HG02571 (cell line): ENCODE results near the gene USP37.

Source experiments
- ATAC-seq: cut with Tn5 transposase; IDR thresholded peaks from one replicate; pipeline ENCODE4 v1.9.1; 2021; ENCODE audit warnings: mild to moderate bottlenecking, moderate library complexity; ENCODE audit not compliant: unreplicated experiment

USP37 gene

GRCh38 chr2:218404351-218405085 is 163.6 kb downstream of the USP37 start:
- no peak for ATAC-seq

GRCh38 chr2:218403810-218404209 is 164.3 kb downstream of the USP37 start:
- no peak for ATAC-seq

GRCh38 chr2:218402911-218403411 is 165.2 kb downstream of the USP37 start:
- ATAC-seq, result no peak

- ATAC-seq, result no peak
These were observed 165.7 kb downstream of the USP37 start for GRCh38 chr2:218402491-218402901.

GRCh38 chr2:218401890-218402289 is 166.3 kb downstream of the USP37 start:
- no peak for ATAC-seq

- ATAC-seq, result no peak
These were observed 166.9 kb downstream of the USP37 start for GRCh38 chr2:218400930-218401881.
